NCI-H2196 (cell line): ENCODE measurements around the gene LLGL2.
A peak's percentile ranks its signal among the peaks of the same experiment; 100 is the strongest.
"Not testable (repeated sequence)": the region's sequence is repeated elsewhere in the genome, so short reads cannot be mapped to it uniquely, and the experiment has no call there.

Experiments used
- DNase-seq: peaks from one replicate; lab custom pipeline; 2025; ENCODE audit not compliant: unreplicated experiment; lab: John Stamatoyannopoulos, UW

Gene LLGL2

GRCh38 chr17:75506134-75506533 is 19.4 kb upstream of the LLGL2 start:
- DNase-seq, result no peak

GRCh38 chr17:75506888-75507287 is 18.6 kb upstream of the LLGL2 start:
- no peak for DNase-seq

GRCh38 chr17:75507733-75508719 is 17.5 kb upstream of the LLGL2 start:
- DNase-seq, result no peak

DNA sequence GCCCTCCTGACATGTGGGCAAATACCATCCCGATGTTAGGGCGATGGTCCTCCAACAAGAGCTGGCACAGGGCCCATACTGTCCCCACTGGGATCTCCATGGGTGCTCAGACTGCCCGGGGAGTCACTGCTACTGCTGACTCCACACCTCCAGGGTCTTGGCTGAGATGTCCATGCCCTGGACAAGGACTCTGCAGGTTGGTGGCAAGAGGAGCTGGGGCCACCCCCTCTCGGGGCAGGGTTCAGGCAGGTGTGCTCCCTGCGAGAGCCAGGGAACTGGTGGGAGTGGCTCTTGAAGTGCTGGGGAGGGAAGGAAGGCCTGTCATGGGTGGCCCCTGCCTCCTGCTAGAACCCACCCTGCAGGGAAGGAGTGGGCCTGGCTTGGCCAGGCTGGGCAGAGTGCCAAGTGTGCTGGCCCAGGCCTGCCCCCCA is 16.6 kb upstream of the LLGL2 start:
- no peak for DNase-seq

DNA sequence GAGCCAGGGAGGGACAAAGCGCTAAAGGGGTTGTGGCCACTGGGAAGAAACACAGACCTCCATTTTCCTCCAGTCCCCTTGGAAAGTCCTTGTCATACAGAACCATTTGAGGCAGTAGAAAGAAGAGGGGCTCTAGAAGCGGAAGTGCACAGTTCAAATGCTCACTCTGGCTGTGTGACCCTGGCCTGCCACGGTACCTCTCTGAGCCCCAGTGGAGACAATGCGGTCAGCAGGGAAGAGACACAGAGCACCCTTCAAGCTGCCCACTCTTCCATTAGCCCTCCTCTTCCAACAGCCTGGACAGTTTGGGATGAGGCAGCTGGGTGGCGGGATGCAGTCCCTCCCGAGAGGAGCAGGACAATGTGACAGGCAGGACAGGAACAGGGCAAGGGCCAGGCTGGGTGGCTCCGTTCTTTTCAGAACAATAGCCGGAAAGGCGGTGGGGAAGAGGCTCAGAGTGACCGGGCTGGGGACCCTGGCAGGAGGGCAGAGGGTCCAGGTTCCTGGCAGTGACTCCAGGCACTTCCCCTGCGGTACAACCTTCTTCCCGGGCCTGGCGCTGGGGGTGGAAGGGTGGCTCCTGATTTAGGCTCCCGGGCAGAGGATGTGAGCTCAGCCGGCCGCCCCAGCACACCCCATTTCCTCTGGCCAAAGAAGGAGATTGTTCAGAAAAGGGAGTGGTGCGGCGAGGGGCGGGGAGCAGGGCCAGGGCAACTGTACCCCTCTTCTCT is 15.8 kb upstream of the LLGL2 start:
- no peak for DNase-seq

- no peak for DNase-seq
Observed at GRCh38 chr17:75511270-75511609, 14.3 kb upstream of the LLGL2 start.

GRCh38 chr17:75511610-75512575 is 13.6 kb upstream of the LLGL2 start:
- peak; percentile 44 for DNase-seq

DNA sequence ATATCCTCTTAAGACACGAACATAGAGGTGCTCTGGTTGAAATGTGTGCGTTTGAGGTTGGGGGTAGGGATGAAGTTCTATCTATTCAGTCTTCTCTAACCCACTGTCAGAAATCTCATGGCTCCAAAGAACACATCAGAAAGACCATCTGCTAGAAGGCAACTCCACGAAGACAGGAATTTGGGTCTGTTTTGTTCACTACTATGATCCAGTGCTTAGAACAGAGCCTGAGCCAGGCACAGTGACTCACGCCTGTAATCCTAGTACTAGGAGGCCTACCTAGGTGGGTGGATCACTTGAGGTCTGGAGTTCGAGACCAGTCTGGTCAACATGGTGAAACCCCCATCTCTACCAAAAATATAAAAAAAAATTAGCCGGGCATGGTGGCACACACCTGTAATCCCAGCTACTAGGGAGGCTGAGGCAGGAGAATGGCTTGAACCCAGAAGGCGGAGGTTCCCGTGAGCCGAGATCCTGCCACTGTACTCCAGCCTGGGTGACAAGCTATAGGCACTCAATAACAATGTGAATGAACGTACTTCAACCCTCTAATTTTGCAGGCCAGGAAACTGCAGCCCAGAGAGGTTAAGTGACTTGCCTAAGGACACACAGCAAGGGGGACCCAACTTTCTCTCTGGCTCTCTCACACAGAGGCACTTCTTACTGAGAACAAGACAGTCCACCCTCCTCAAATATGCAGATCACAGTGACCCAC is 12.4 kb upstream of the LLGL2 start:
- DNase-seq, result no peak

GRCh38 chr17:75513641-75514000 is 11.9 kb upstream of the LLGL2 start:
- DNase-seq, result no peak

GRCh38 chr17:75514299-75514918 is 11.1 kb upstream of the LLGL2 start:
- no peak for DNase-seq

- DNase-seq, result no peak
Observed at GRCh38 chr17:75514919-75515495, 10.5 kb upstream of the LLGL2 start.

- DNase-seq, result peak; percentile 92
Observed at GRCh38 chr17:75515496-75516254, 9.8 kb upstream of the LLGL2 start, which contains the start of gene CASKIN2. Gene CASKIN2 (minus strand): TSS chr17:75515537. CDS start chr17:75513804, 1,733 bp downstream.

GRCh38 chr17:75516255-75516618 is 9.3 kb upstream of the LLGL2 start, which contains the start of gene TSEN54:
Gene TSEN54 (plus strand): TSS chr17:75516528. CDS start chr17:75516561, 33 bp downstream.
- DNase-seq, result peak; percentile 94

DNA sequence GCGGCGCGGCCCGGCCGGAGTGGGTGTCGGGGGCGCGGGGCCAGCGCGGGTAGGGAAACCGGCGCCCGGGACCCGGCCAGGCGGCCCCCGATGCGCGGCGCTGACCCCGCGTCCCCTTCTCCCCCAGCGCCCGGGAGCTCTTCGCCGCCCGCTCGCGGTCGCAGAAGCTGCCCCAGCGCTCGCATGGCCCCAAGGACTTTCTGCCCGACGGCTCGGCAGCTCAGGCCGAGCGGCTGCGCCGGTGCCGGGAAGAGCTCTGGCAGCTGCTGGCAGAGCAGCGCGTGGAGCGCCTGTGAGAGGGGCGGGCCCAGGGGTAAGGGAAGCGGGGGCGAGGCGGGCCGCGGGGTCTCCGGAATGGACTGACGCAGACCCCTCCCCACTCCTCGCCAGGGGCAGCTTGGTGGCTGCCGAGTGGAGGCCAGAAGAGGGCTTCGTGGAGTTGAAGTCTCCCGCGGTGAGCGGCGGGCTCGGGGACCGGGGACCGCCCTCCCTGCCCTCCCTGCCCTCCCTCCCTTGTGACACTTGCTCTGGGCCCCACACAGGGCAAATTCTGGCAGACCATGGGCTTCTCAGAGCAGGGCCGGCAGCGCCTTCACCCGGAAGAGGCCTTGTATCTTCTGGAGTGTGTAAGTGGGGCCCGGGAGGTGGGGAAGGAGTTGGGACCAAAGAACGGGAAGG is 8.7 kb upstream of the LLGL2 start:
- DNase-seq, result no peak

DNA sequence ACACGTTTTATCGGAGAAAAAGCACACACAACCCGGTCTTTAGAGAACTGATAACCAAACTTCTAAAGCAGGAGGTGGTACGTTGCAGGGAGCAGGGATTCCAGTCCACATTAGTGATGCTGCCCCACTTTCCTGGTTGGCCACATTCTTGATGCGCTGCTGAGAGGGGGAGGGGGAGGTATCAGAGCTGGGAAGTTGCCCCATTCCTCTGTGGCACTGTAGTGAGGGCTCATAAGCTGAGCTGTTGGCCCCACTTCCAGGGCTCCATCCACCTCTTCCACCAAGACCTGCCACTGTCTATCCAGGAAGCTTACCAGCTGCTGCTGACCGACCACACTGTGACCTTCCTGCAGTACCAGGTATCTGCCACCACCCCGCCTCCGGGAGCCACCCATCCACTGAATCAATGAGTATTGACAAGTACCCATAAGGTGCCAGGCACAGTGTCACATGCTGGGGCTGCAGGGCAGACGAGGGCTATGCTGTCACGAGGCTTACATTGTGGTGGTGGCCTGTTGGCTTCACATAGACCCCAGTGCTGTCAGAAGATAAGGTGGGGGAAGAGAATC is 8.1 kb upstream of the LLGL2 start:
- no peak for DNase-seq

DNA sequence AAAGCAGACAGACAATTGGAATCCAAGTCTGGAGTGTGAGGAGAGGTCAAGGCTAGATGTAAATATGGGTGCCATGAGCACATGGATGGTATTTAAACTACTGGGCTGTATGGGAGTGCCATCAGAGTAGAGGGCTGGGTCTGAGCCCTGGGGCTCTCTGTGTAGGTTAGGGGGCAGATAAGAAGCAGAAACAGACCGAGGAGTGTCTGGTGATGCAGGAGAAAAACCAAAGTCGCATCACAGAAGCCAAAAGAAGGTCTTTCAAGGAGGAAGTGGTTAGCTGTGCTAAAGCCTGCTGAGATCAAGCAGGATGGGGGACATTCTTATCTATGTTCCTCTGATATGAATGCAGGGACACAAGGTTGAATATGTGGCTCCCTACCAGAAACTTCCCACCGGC is 7.3 kb upstream of the LLGL2 start:
- DNase-seq, result no peak

DNA sequence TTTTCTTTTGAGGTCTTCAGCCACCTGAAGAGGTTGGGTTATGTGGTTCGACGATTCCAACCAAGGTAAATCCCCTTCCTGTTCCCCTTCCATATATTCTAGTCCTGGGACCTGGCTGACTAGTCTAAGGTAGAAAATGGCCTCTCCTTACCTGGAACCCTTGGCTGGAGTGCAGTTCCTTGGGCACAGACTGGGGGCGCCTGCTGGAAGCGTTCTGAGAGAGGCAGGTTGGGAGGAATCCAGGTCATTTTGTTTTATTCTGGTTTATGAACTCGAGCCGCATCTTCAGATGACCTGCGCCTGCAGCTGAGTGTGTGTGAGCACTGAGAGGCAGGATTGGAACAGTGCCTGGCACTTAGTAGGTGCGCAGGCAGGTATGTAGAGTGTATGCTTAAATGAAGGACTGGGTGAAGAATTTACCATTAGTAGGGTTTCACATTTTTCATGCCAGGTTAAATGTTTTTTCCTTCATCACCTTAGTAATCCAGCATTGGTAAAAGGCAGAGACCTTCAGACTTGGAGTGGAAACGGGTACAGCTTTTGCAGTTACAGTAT is 6.4 kb upstream of the LLGL2 start:
- DNase-seq, result no peak

DNA sequence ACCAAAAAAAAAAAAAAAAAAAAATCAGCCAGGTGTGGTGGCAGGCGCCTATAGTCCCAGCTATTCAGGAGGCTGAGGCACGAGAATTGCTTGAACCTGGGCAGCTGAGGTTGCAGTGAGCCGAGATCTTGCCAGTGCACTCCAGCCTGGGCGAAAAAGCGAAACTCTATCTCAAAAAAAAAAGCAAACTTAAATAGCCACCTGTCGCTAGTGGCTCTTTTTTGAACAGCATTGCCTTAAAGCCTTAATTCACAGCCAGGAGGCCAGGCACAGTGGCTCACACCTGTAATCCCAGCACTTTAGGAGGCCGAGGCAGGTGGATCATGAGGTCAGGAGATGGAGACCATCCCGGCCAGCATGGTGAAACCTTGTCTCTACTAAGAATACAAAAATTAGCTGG is 5.1 kb upstream of the LLGL2 start:
- DNase-seq, result not testable (repeated sequence)
